HG02610 (cell line): ENCODE data around the gene TRAF3.

Experiments used
- ATAC-seq: cut with Tn5 transposase; IDR thresholded peaks from one replicate; pipeline ENCODE4 v1.9.1; 2021; ENCODE audit warnings: mild to moderate bottlenecking, moderate library complexity; ENCODE audit not compliant: unreplicated experiment

TRAF3 gene

DNA sequence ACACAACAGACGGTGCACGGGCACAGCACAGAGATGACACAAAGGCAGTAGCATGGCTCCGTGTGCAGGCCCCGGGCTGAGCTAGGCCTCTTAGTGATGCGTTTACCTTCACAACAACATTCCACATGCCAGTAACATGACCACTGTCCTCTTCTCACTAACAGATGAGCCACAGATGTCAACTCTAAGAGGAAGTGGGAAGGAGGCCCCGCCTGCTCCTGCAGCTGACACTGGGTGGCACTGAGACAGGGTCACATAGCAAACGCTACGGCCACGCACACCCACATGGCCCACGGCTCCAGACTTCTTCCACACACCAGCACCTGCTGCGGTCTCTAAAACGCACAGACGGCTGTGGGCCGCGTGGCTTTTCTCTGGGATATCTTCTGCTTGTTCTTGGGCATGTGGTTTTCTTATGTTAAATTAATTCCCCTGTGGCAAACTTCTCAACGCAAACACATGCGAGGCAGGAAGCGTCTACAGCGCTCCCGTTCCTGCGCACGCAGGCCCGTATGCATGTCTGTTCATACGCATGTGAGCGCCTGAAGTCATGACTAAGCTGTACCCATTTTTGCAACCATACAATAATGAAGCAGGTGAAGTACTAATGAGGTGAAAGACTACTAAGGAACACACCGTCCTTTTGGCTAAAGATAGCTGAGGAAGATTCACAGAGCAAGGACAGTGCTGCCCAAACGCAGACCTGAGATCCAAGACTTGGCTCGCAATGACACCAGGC, 172.0 kb downstream of the TRAF3 start:
- ATAC-seq: no peak

DNA sequence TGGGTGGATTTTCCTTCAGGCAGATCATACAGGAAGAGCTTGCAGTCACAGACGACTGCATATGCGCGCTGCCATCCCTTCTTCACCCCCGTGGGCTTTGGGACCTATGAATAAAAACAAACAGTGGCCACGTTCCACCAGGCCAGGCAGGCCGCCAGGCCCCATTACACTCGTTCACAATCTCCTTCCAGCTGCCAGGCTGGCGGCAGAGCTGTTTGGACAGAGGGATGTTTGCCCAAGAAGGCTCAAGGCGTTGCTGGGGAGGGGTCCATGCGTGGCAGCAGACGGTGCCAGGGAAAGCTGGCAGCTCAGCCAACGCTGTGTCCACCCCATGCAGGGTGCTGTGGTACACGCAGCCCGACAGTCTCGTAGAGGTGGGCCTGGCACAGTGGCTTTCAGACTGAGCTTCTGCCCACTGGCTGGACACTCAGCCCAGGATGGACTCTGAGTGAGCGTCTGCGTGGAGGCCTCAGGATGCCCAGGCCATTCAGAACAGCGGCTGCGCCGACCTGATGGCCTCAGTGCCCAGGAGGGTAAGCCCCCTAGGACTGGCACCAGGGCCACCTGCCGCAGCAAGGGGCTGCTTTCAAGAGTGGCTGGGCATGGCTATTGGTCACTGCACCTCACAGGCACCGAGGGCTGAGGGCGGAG, 172.7 kb downstream of the TRAF3 start:
- ATAC-seq: no peak

DNA sequence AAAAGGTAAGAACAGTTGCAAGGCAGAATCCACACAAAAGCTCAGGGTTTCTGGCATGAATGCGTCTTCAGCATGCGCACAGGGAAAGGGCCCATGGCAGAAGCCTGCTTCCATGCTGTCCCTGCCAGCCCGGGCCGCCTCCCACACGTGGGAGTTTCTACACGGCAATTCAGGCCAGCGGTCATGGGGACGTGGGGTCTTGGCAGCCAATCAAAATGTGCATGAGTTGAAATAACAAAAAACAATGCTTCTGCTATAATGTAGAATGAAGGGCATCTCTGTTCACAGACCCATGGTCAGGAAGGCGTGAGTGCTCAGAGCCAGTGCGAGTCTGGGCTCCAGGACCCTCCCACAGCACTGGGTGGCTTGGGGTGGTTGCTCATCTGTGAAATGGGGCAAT, 173.8 kb downstream of the TRAF3 start:
- no peak for ATAC-seq

GRCh38 chr14:102951799-102952198, 174.6 kb downstream of the TRAF3 start:
- no peak for ATAC-seq

- ATAC-seq: no peak
These were observed 175.0 kb downstream of the TRAF3 start for GRCh38 chr14:102952276-102952675.

DNA sequence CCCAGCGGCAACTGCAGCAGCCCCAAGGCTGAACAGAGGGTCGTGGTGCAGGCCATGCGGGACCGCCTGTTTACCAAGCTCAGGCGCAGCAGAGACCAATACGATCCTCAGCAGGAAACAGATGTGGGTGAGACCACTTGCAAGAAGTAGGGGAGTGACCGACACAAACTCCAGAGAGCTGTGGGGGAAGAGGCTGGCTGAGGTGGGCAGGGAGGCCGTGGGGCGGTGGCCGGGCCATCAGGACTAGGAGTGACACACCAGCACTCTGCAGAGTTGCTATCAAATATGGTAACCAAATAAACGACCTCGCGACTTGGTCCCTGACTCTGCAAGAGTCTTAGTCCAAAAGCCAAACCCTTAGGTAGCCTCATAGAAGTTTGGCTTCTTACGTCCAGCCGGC, 175.9 kb downstream of the TRAF3 start:
- ATAC-seq: no peak

- ATAC-seq: no peak
These were observed 177.0 kb downstream of the TRAF3 start for GRCh38 chr14:102954081-102954789.

DNA sequence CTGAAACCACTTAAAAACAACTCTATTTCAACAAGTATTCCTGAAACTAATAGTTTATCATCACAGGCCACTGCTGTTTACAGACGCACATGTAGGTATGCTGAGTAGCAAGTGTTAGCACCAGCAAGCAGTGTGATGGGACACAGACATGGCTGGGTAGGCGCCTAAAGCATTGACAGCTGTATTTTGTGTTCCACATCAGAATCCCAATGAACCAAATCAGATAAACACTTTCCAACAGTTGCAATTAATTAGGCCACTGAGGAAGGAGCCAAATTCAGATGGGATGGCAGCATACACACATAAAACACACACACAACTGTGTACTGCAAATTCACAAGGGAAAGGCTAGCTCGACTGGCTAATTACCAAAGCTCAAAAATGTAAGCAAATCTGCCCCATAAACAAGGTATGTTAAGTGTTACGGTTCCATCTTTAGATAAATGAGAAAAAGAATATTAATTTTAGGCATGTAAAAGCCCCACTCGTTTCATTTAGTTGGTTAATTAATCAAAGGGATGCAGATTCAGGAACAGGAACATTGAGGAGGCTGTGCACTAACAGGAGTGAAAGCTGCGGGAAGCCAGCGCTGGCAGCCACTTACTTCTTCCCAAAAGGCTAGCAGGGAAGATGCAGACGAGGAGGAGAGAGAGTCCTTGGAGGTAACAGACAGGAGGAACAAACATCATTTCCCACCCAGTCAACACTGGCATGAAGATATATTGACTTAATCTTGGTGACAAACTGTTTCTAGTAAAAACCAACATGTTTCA, 178.6 kb downstream of the TRAF3 start:
- ATAC-seq: no peak

DNA sequence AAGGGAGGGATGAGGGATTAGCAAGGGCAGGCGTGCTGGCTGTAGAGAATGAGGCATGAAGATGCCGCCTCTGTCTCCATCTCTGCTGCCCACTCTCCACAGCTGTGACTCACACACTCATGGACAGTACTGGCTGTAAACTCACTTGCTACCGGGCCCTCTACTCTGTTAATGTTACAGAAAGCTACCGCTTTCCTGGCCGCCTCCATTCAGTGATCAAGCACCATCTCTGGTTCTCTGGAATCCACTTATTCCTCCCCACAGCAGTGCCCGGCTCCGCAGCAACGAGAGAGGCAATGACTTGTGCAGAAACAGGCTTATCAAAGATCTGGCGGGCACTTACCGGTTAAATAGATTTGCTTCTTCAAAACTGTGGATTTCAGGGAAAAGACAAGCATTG, 180.0 kb downstream of the TRAF3 start:
- no peak for ATAC-seq

GRCh38 chr14:102958461-102958860, 181.2 kb downstream of the TRAF3 start:
- ATAC-seq: no peak
